SK-N-MC (cell line): ENCODE results near the gene CCDC88C.

Experiments used
- EZH2 ChIP-seq: fragments of 200-600 bp; sonication (generic); IDR thresholded peaks from one replicate; pipeline ENCODE4 v1.6.1; 2017; ENCODE audit warnings: antibody characterized with exemption
- POLR2AphosphoS5 ChIP-seq: IDR thresholded peaks from 2 replicates; pipeline ENCODE4 v1.6.1; 2012; ENCODE audit warnings: mild to moderate bottlenecking, low read depth, low read length, borderline replicate concordance

GRCh38 chr14:91237219-91237618, 180.4 kb downstream of the CCDC88C start:
- TF ChIP-seq EZH2 (no peak), POLR2AphosphoS5 (no peak)
